T-helper 22 cell (primary cell): ENCODE results near the gene ZIC2.

ENCODE experiments used
- DNase-seq: peaks from one replicate; pipeline ENCODE4 v3.0.0-alpha.2; 2020; ENCODE audit warnings: low read depth

The ZIC2 gene

GRCh38 chr13:99959540-99960230 lies 21.9 kb upstream of the ZIC2 start:
- DNase-seq = no peak

- DNase-seq = no peak
Measured at GRCh38 chr13:99960663-99961311, 20.8 kb upstream of the ZIC2 start.

- no peak for DNase-seq
Measured at GRCh38 chr13:99961636-99962035, 19.9 kb upstream of the ZIC2 start.

- DNase-seq = no peak
Measured at GRCh38 chr13:99962242-99962641, 19.3 kb upstream of the ZIC2 start.

DNA sequence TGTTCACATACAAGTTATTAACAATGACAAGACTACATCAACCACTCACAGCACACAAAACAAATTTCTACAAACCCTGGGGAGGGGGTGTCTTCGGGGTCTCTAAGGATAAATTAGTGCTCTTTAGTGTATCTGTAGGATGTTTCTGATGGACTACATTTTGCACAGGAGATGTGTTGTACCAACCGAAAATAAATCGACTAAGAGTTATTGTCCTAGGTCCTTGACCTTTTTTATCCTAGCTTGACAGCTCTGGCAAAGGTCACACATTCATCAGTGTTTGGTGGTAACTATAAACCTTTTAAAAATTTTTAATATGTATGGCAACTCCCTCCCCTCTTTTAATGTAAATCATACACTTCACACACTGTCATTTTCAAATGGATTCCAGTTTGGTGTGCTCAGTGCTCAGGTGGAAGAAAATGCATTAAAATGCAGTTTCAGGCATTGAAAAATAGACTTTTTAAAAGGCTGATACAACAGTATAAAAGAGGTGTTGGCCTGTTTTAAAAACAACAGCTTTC lies 17.7 kb upstream of the ZIC2 start:
- no peak for DNase-seq

GRCh38 chr13:99965329-99966000 lies 16.1 kb upstream of the ZIC2 start:
- no peak for DNase-seq

DNA sequence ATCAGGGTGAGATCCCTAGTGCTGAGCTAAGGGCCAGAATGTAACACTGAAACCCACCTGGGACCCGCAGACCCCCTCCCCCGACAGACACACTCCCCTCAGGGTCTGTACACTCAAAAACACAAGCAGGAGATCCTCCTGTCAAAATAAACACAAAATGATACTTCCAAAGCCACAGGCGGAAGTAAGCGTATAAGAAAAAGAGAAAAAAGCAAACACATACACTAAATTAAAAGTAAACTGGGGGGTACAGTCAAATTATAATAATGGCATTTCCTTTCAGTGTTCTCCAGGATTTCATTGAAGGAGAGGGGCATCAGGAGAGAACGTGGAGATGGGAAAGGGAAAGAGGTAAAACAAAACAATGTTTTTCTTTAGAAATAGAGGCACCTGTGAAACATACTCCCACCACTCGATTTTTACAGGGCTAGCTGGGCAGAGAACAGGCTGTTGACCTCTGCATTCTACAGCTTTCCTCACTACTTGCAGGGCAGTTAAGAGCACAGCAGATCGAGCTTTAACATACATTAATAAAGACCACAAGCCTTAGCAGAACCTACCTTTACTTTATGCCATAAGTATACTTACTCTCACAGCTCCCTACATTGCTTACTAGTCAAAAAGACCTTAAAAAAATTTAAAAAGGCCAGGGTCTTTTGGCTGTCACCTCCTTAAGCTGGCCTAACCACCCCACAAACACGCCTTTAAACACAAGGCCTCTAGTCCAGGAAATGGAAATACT lies 15.3 kb upstream of the ZIC2 start:
- no peak for DNase-seq

GRCh38 chr13:99967498-99967868 lies 14.1 kb upstream of the ZIC2 start:
- no peak for DNase-seq

GRCh38 chr13:99967869-99968520 lies 13.6 kb upstream of the ZIC2 start:
- no peak for DNase-seq

DNA sequence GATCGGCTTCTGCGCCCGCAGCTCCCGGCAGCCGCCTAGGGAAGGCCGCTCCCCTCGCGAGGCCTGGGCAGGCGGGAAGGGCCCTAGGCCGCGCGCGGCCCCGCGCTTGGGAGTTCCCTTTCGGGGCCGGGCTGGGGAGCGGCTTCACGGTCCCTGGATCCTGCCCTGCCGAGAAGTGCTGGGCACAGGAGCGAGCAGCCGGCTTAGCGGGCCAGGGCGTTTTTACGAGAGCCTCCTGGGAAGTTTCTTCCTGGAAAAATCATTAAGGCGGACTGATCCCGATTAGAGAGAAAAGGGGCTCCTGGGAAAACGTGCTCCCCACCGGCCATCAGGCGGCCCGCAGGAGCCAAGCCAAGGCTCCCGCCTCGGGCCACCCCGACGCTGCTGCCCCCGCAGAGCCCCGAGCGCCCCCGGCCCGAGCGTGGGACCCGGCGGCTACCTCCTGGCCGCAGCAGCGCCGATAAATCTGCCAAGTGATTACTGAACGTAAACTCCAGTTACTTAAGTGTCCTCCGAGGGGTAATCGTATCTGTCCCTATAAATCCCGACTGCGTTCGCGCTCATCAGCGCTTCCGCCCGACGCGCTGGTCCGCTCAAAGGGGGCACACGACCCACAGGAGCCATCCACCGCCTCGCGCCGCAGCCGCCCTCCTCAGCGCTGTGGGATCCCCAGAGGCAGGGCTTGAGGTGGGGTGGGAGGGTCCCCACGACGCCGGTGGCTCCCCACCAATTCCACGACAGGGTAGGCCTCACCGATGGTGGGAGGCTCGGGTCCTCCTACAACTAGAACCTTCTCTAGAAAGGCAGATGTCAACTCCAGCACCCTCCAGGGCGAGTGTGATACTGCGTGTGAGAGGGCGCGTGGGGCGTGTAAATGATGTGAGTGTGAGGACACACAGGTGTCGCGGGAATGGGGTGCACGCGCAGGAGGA lies 12.8 kb upstream of the ZIC2 start:
- DNase-seq = no peak

- DNase-seq = no peak
Measured at GRCh38 chr13:99969453-99969918, 12.1 kb upstream of the ZIC2 start.

DNA sequence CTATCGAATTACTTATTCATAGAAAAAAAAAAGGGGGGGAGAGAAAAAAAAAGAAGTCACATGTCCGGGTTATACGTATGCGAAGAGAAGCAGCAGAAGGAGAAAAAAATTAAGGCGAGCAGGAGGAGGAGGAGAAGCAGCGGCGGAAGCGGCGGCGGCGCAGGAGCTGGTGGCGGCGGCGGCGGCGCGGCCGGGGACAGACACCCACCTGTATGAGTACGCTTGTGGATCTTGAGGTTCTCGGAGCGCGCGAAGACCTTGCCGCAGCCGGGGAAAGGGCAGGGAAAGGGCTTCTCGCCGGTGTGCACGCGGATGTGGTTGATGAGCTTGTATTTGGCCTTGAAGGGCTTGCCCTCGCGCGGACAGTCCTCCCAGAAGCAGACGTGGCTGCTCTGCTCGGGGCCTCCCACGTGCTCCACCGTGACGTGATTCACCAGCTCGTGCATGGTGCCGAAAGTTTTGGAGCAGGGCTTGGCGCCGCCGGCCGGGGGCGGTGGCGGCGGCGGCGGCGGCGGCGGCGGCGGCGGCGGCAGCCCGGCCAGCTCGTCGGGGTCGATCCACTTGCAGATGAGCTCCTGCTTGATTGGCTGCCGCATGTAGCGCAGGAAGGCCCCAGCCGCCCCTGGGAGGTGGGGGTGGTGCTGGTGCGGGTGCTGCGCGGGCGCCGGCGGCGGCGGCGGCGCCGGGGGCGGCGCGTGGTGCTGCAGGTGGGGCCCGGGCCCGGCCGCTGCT lies 11.5 kb upstream of the ZIC2 start:
- no peak for DNase-seq

- no peak for DNase-seq
Measured at GRCh38 chr13:99970651-99971575, 10.7 kb upstream of the ZIC2 start.

GRCh38 chr13:99971576-99972189 lies 9.9 kb upstream of the ZIC2 start, which contains the start of gene ZIC5:
ZIC5 (minus strand) TSS chr13:99971767; CDS start chr13:99971603, 164 bp downstream.
- DNase-seq = no peak

DNA sequence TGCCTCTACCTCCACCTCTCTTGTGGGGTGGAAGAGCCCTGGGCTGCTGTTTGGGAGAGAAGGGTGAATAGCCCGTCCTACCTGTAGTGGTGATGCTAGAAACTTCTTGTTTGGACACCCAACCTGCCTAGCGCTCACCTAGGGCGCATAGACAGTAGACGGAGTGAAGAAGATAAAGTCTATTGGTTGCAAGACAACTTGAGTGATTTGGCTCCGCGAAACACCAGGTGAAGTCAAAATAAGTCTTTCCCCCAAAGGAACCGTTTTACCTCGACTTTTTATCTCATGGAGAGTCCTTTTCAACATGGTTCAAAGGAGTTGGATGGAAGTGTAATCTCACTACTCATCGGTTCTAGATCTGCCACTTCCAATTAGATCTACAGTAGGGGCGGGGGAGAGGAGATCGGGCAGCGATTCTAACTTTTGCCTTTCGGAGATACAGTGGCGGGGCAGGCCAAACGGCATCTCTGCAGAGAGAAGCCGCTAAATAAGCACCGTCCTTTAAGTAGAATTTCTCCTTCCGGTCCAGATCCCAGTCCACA lies 9.3 kb upstream of the ZIC2 start:
- no peak for DNase-seq

- DNase-seq = no peak
Measured at GRCh38 chr13:99973163-99973807, 8.3 kb upstream of the ZIC2 start.

- DNase-seq = no peak
Measured at GRCh38 chr13:99973808-99974185, 7.8 kb upstream of the ZIC2 start.
